Left ventricle myocardium inferior (tissue), 1 donor: Measurements from ENCODE around the gene PGBD2. TPM values are rescaled to one million over a fixed set of nuclear protein-coding genes. Genes with fewer than 3 reads are reported as not detected.
"Not testable (repeated sequence)": the region's sequence is repeated elsewhere in the genome, so short reads cannot be mapped to it uniquely, and the experiment has no call there.

Source experiments
- DNase-seq: peaks from one replicate; pipeline ENCODE4 v3.0.0-alpha.2; 2020
- H3K27ac ChIP-seq: fragments of 200-600 bp; replicated peaks from 2 replicates; pipeline ENCODE4 v1.8.0; 2021
- H3K27me3 ChIP-seq: fragments of 200-600 bp; 2 replicates; pipeline ENCODE4 v1.8.0; 2021; ENCODE audit warnings: low read depth
- H3K36me3 ChIP-seq: fragments of 200-600 bp; 2 replicates; pipeline ENCODE4 v1.8.0; 2021
- H3K4me1 ChIP-seq: fragments of 200-600 bp; 2 replicates; pipeline ENCODE4 v1.8.0; 2021
- H3K4me3 ChIP-seq: fragments of 200-600 bp; 2 replicates; pipeline ENCODE4 v1.8.0; 2021; ENCODE audit warnings: mild to moderate bottlenecking, moderate library complexity
- H3K9me3 ChIP-seq: fragments of 200-600 bp; replicated peaks from 2 replicates; pipeline ENCODE4 v1.8.0; 2021
- CTCF ChIP-seq: fragments of 200-600 bp; IDR thresholded peaks from 2 replicates; pipeline ENCODE4 v1.8.0; 2021; ENCODE audit warnings: antibody characterized with exemption, mild to moderate bottlenecking, borderline replicate concordance
- intact Hi-C: fragments of 100-400 bp; cut with micrococcal nuclease; formaldehyde crosslinking; loops from one replicate; pipeline ENCODE4 v1.11.0; 2022
- total RNA-seq: library from RNA; stranded (reverse); fragmentation: NEBNext Ultra II Directional; extraction: Animal tissue kit (Norgen Biotek cat#: 25700); gene quantifications from one replicate; pipeline ENCODE4 v1.2.1, GENCODE V29; 2021
- donor health status: DM: no; HTN: yes; CAD: no; lungs with severe emphysema.

PGBD2 gene
- total RNA-seq, 1 donor from 2014 or later, result 3.9 TPM

GRCh38 chr1:248926401-248927182, 20.6 kb downstream of the PGBD2 start:
- Histone ChIP-seq H3K4me3 (no peak overlapping the region), H3K9me3 (no peaks in the 10 kb centered on the region), H3K4me1 (peaks cover 15% of the 10 kb centered on the region), H3K36me3 (peaks cover 4% of the 10 kb centered on the region), H3K27me3 (no peaks in the 10 kb centered on the region), H3K27ac (no peak overlapping the region)
- intact Hi-C loops, result no loop called here
- no peak for TF ChIP-seq CTCF
- no peak for DNase-seq

GRCh38 chr1:248927283-248927682, 21.2 kb downstream of the PGBD2 start:
- H3K36me3 ChIP-seq, H3K4me3 ChIP-seq, DNase-seq, intact Hi-C loops, H3K9me3 ChIP-seq, H3K27ac ChIP-seq, H3K27me3 ChIP-seq: not testable (repeated sequence)
- H3K4me1 ChIP-seq, result peaks cover 15% of the 10 kb centered on the region

- H3K27me3 ChIP-seq, H3K9me3 ChIP-seq, H3K36me3 ChIP-seq, intact Hi-C loops, H3K4me3 ChIP-seq, H3K27ac ChIP-seq, DNase-seq: not testable (repeated sequence)
- peaks cover 15% of the 10 kb centered on the region for H3K4me1 ChIP-seq
These were observed 22.1 kb downstream of the PGBD2 start for GRCh38 chr1:248928122-248928521.

GRCh38 chr1:248930037-248930436, 24.0 kb downstream of the PGBD2 start:
- H3K27ac ChIP-seq, DNase-seq, intact Hi-C loops: not testable (repeated sequence)

GRCh38 chr1:248938173-248938809, 32.3 kb downstream of the PGBD2 start:
- H3K27ac ChIP-seq, intact Hi-C loops, H3K4me3 ChIP-seq, H3K4me1 ChIP-seq, H3K36me3 ChIP-seq, H3K9me3 ChIP-seq, H3K27me3 ChIP-seq, DNase-seq: not testable (repeated sequence)

More at GRCh38 chr1:248930037-248930436, 24.0 kb downstream of the PGBD2 start:
- not testable (repeated sequence) for H3K9me3 ChIP-seq, H3K36me3 ChIP-seq, H3K27me3 ChIP-seq, H3K4me3 ChIP-seq, H3K4me1 ChIP-seq

GRCh38 chr1:248944134-248944999, 38.3 kb downstream of the PGBD2 start:
- DNase-seq, intact Hi-C loops, H3K4me1 ChIP-seq, H3K27ac ChIP-seq, H3K36me3 ChIP-seq, H3K9me3 ChIP-seq, H3K27me3 ChIP-seq, H3K4me3 ChIP-seq: not testable (repeated sequence)

- H3K9me3 ChIP-seq, H3K4me1 ChIP-seq, H3K4me3 ChIP-seq, intact Hi-C loops, H3K27me3 ChIP-seq, H3K36me3 ChIP-seq, DNase-seq, H3K27ac ChIP-seq: not testable (repeated sequence)
These were observed 39.0 kb downstream of the PGBD2 start for GRCh38 chr1:248945000-248945423.

- H3K27me3 ChIP-seq, DNase-seq: not testable (repeated sequence)
These were observed 39.4 kb downstream of the PGBD2 start for GRCh38 chr1:248945453-248945852.

GRCh38 chr1:248945856-248946416, 39.9 kb downstream of the PGBD2 start:
- H3K36me3 ChIP-seq, H3K9me3 ChIP-seq, DNase-seq, intact Hi-C loops, H3K4me1 ChIP-seq, H3K27ac ChIP-seq, H3K4me3 ChIP-seq, H3K27me3 ChIP-seq: not testable (repeated sequence)

More at GRCh38 chr1:248945453-248945852, 39.4 kb downstream of the PGBD2 start:
- H3K4me1 ChIP-seq, H3K4me3 ChIP-seq, H3K27ac ChIP-seq, H3K36me3 ChIP-seq, H3K9me3 ChIP-seq, intact Hi-C loops: not testable (repeated sequence)
